Peyer's patch (tissue), 4 donors: ENCODE data around the gene TICRR. TPM values are rescaled to one million over a fixed set of nuclear protein-coding genes. Genes with fewer than 3 reads are reported as not detected.
"Not testable (repeated sequence)": the region's sequence is repeated elsewhere in the genome, so short reads cannot be mapped to it uniquely, and the experiment has no call there.

Experiments used
- DNase-seq, 3 donors: peaks; one replicate each; pipeline ENCODE4 v3.0.0-alpha.2; 2017 to 2019
- H3K27ac ChIP-seq, 4 donors: fragments of 200-600 bp; sonication (generic); one replicate each; pipeline ENCODE4 v1.5.1; 2016 to 2019
- H3K27me3 ChIP-seq, 2 donors: fragments of 200-600 bp; sonication (generic); one replicate each; pipeline ENCODE4 v1.5.1; 2019
- H3K36me3 ChIP-seq, 3 donors: fragments of 200-600 bp; sonication (generic); one replicate each; pipeline ENCODE4 v1.5.1; 2016 to 2019
- H3K4me1 ChIP-seq, 4 donors: fragments of 200-600 bp; sonication (generic); one replicate each; pipeline ENCODE4 v1.5.1; 2016 to 2019
- H3K4me3 ChIP-seq, 4 donors: fragments of 200-600 bp; sonication (generic); 1 replicate in 3 of 4; 2 replicates in 1 of 4; pipeline ENCODE4 v1.5.1; 2016 to 2019; ENCODE audit warnings: mild to moderate bottlenecking in 1 of 4
- H3K9me3 ChIP-seq, 4 donors: fragments of 200-600 bp; sonication (generic); one replicate each; pipeline ENCODE4 v1.5.1; 2016 to 2019; ENCODE audit warnings: mild to moderate bottlenecking in 1 of 4
- POLR2A ChIP-seq, 2 donors: fragments of 450-650 bp; IDR thresholded peaks; one replicate each; pipeline ENCODE4 v1.5.1; 2017; ENCODE audit warnings: antibody characterized with exemption in 2 of 2, mild to moderate bottlenecking in 2 of 2, moderate library complexity in 2 of 2
- total RNA-seq, 4 donors: library from RNA; depleted of rRNA; stranded (reverse); fragments of >200 nt; gene quantifications; one replicate each; pipeline ENCODE4 v1.1.0, GENCODE V29; 2016
- TF ChIP-seq, protein P1 (sequence below), 6 experiments: fragments of 450-650 bp in 4 of 6; fragments of 200-600 bp in 2 of 6; sonication (generic) in 1 of 6; IDR thresholded peaks; one replicate each; pipeline ENCODE4 v1.5.1; 2017 to 2019; ENCODE audit warnings: antibody characterized with exemption in 6 of 6, mild to moderate bottlenecking in 3 of 6, moderate library complexity in 1 of 6

Gene TICRR
- total RNA-seq, 4 donors from 2014 or later = 2.3 to 8.3 (median 3.2) TPM

DNA sequence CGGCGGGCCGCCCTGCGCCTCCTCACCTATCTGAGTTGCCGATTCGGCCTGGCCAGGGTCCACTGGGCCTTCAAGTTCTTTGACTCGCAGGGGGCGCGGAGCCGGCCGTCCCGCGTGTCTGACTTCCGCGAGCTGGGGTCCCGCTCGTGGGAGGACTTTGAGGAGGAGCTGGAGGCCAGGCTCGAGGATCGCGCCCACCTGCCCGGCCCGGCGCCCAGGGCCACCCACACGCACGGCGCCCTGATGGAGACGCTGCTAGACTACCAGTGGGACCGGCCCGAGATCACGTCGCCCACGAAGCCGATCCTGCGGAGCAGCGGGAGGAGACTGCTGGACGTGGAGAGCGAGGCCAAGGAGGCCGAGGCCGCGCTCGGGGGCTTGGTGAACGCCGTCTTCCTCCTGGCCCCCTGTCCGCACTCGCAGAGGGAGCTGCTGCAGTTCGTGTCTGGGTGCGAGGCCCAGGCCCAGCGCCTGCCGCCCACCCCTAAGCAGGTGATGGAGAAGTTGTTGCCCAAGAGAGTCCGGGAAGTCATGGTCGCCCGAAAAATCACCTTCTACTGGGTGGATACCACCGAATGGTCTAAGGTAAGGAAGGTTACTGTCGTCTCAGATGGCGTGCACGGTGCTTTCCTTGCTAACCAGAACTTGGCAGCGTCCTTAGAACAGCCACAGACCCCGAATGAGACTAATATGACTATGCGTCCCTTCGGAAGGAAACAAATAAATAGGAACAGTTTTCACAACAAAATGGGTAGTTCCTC is 567 bp downstream of the TICRR start:
- H3K4me3 ChIP-seq = peak overlapping the region; percentile 52 to 96 (median 82)
- no peak overlapping the region for H3K27ac ChIP-seq
- H3K27me3 ChIP-seq = no peaks in the 10 kb centered on the region
- no peaks in the 10 kb centered on the region for H3K9me3 ChIP-seq
- no peaks in the 10 kb centered on the region for H3K36me3 ChIP-seq
- peaks cover 0 to 9% (median 0%) of the 10 kb centered on the region in 4 donors for H3K4me1 ChIP-seq
- no peak for TF ChIP-seq POLR2A (IDR thresholded peaks at IDR 0.05)
- TF ChIP-seq, protein P1, sequence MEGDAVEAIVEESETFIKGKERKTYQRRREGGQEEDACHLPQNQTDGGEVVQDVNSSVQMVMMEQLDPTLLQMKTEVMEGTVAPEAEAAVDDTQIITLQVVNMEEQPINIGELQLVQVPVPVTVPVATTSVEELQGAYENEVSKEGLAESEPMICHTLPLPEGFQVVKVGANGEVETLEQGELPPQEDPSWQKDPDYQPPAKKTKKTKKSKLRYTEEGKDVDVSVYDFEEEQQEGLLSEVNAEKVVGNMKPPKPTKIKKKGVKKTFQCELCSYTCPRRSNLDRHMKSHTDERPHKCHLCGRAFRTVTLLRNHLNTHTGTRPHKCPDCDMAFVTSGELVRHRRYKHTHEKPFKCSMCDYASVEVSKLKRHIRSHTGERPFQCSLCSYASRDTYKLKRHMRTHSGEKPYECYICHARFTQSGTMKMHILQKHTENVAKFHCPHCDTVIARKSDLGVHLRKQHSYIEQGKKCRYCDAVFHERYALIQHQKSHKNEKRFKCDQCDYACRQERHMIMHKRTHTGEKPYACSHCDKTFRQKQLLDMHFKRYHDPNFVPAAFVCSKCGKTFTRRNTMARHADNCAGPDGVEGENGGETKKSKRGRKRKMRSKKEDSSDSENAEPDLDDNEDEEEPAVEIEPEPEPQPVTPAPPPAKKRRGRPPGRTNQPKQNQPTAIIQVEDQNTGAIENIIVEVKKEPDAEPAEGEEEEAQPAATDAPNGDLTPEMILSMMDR (IDR thresholded peaks at IDR 0.05) = no peak
- DNase-seq = no peak

DNA sequence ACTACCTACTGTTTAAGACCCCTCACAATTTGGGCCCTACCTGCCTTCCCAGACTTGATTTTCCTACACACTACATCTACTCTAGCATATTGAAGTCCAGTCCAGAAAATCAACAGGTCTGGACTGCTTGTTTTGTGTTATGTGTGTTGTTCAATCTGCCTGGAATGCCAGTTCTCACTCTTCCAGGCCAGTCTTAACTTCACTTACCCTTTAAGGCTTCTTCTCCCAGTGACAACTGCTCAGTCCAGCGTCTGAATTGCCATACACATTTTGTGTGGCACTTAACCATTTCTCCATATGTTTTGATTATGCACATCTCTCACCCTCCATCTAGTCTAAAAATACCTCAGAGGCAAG is 1.1 kb downstream of the TICRR start:
- Histone ChIP-seq H3K4me1 (peaks cover 0 to 9% (median 0%) of the 10 kb centered on the region in 4 donors), H3K4me3 (peak overlapping the region in 3 of 4 donors; percentile 52 to 96 (median 84)), H3K36me3 (no peaks in the 10 kb centered on the region), H3K27ac (no peak overlapping the region), H3K9me3 (no peaks in the 10 kb centered on the region), H3K27me3 (no peaks in the 10 kb centered on the region)
- TF ChIP-seq POLR2A (IDR thresholded peaks at IDR 0.05) = no peak
- TF ChIP-seq, protein P1 (IDR thresholded peaks at IDR 0.05) = no peak
- no peak for DNase-seq

DNA sequence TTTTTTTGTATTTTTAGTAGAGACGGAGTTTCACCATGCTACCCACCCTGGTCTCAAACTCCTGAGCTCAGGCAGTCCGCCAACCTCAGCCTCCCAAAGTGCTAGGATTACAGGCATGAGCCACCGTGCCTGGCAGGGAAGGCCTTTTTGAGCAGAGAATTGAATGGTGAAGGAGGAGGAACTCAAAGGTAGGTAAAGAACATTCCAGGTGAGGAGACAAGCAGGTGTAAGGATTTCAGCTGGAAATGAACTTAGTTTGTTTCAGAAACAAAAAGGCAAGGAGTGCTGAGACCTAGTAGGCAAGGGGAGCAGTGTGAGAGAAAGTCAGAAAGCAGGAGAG is 2.5 kb downstream of the TICRR start:
- no peak for TF ChIP-seq POLR2A (IDR thresholded peaks at IDR 0.05)
- TF ChIP-seq, protein P1 (IDR thresholded peaks at IDR 0.05) = no peak
- Histone ChIP-seq H3K27me3 (no peaks in the 10 kb centered on the region), H3K36me3 (no peaks in the 10 kb centered on the region), H3K4me1 (peaks cover 0 to 9% (median 0%) of the 10 kb centered on the region in 4 donors), H3K9me3 (no peaks in the 10 kb centered on the region), H3K27ac (no peak overlapping the region), H3K4me3 (no peak overlapping the region)
- DNase-seq = no peak

DNA sequence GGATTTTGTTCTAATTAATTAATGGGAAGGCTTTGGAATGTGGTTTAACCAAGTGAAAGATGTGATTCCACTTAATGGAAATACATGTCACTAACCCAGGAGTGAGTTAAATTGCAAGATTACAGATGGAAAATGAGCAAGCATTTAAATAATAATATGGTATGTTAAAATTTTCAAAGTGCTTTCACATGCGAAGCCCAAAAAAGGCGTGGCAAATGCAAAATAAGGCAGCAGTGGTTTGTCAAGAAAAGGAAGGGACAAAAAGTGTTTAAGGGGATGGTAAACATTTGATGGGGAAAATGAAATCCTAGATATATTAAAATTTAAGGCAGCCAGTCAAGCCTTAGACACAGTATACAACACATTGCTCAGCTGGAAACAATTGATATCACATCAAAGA is 2.9 kb downstream of the TICRR start:
- Histone ChIP-seq H3K27ac (no peak overlapping the region), H3K9me3 (no peaks in the 10 kb centered on the region), H3K4me1 (peaks cover 0 to 9% (median 0%) of the 10 kb centered on the region in 4 donors), H3K27me3 (no peaks in the 10 kb centered on the region), H3K36me3 (no peaks in the 10 kb centered on the region), H3K4me3 (no peak overlapping the region)
- TF ChIP-seq, protein P1 (IDR thresholded peaks at IDR 0.05) = no peak
- TF ChIP-seq POLR2A (IDR thresholded peaks at IDR 0.05) = no peak
- DNase-seq = no peak

DNA sequence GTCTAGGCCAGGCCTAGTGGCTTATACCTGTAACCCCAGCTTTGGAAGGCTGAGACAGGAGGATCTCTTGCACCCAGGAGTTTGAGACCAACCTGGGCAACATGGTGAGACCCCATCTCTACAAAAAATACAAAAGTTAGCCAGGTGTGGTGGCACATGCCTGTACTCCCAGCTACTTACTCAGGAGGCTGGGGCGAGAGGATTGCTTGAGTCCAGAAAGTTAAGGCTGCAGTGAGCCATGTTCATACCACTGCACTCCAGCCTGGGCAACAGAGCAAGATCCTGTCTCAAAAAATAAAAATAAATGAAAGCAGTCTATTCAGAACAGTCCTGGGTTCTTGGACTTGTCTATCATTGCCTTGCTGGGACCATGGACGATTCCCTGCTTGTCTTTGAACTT is 5.5 kb downstream of the TICRR start:
- not testable (repeated sequence) for H3K27me3 ChIP-seq, H3K4me3 ChIP-seq, H3K9me3 ChIP-seq, DNase-seq, H3K36me3 ChIP-seq, H3K27ac ChIP-seq, H3K4me1 ChIP-seq

DNA sequence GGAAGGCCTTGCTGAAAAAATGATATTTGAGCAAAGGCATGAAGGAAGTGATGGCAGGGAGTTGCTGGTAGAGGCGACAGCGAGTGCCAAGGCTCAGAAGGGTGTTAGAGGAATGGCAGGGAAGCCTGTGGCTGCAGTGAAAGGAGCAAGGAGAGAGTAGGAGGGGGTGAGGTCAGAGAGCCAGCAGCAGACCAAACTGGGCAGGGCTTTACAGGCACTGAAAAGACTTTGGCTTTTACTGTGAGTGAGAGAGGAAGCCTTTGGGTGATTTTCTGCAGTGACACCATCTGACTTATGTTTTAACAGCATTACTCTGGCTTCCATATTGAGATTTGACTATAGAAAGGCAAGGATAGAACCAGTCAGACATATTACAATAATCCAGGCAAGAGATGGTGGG is 11.4 kb downstream of the TICRR start:
- TF ChIP-seq POLR2A (IDR thresholded peaks at IDR 0.05) = no peak
- TF ChIP-seq, protein P1 (IDR thresholded peaks at IDR 0.05) = no peak
- Histone ChIP-seq H3K9me3 (no peaks in the 10 kb centered on the region), H3K36me3 (no peaks in the 10 kb centered on the region), H3K27me3 (no peaks in the 10 kb centered on the region), H3K4me1 (no peaks in the 10 kb centered on the region), H3K4me3 (no peak overlapping the region), H3K27ac (no peak overlapping the region)
- no peak for DNase-seq
